NCI-H2107 treated with DMSO at 0.1 percent for 48 hours (cell line): ENCODE results near the gene IMPDH2.

Experiments
- DNase-seq: peaks from one replicate; lab custom pipeline; 2025; ENCODE audit not compliant: unreplicated experiment; lab: John Stamatoyannopoulos, UW

The IMPDH2 gene

DNA sequence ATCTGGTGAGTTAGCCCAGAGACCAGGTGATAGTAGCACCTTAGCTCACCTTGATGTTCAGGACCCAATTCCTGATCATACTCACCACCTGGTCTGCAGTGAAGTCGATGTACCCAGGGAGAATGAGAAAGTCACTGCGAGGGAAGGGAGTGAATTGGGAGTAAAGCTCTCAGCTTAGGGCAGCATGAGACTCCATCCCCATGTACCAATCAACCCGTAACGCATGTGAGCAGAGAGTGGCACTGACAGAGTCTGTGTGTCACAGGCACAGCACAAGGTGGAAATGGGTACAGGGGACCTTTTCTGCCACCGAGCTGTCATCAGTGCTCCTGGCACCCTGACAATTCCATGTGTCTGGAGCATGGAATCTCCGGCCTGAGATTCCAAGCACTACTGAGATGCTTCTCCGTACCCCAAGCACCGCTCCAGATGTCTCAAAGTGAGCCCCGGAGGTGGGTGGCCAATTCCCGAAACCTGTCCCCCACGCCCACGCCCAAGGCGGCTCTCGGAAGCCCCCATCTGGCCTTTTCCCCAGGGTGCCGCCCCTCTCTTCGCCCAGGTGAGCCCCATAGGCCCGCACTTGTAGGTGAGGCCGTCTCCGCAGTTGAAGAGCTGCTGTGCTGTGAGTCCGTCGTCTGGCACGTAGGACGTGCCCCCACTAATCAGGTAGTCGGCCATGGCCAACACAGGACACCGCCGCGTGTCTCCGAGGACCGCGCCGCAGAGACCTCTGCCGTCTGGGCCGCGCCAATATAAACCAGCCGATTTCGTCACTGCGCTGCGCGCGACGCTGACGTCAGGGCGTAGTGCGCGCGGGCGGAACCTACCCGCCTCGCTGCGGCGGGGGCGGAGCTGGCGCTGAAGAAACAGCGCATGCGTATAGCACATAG, at the start of gene IMPDH2:
IMPDH2 (minus strand) TSS at position 726 of the 890 bp plus-strand sequence; CDS start at position 678, 48 bp downstream.
- DNase-seq, result peak; percentile 62

DNA sequence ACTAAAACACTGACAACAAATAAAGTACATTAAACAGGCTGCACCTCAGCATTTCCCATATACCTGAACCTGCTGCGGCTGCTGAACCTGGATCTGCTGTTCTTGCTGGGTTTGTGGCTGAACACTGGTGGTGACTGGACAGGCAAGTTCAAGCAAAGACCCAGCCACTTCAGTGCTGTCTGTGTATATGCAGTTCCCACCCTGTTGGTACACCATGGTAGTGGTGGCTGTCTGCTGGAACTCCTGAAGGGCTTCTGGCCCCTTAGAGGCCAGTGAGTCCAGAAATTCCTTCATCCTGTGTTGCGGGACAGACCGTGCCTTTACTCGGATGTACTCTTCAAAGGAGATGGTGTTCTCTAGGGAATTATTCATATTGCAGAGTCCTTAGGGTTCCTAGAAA, 47.4 kb upstream of the IMPDH2 start:
- DNase-seq, result no peak

GRCh38 chr3:49076116-49076515, 46.9 kb upstream of the IMPDH2 start:
- DNase-seq, result no peak

DNA sequence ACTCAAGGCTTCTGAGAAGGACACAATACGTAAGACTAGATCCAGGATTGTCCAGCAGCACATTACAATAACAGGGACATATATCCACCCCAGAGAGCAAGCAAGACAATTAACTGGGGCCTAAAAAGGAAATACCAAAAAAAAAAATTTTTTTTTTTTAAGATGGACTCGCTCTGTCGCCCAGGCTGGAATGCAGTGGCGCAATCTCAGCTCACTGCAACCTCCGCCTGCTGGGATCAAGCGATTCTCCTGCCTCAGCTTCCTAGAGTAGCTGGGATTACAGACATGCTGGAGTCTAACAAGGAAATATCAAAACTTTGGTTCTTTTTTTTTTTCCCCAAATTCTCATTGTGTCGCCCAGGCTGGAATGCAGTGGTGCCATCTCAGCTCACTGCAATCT, 28.8 kb upstream of the IMPDH2 start:
- DNase-seq, result no peak

DNA sequence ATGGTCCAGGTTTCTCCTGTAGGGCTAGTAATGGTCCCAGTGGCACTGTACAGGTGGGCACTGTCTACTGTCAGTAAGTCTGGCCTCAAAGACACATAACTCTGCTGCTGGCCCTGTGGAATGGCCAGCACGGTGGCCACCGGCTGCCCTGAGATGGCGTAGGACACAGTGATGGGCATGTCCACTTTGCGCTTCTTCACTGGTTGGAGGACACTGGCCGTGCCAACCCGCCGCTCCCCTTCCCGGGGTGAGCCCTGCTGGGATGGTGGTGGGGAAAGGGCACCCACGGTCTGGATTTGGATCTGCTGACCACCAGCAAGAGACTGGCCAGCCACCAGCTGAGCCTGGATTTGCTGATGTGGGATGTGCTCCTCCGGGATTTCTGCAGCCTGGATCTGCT, 28.1 kb upstream of the IMPDH2 start:
- no peak for DNase-seq

DNA sequence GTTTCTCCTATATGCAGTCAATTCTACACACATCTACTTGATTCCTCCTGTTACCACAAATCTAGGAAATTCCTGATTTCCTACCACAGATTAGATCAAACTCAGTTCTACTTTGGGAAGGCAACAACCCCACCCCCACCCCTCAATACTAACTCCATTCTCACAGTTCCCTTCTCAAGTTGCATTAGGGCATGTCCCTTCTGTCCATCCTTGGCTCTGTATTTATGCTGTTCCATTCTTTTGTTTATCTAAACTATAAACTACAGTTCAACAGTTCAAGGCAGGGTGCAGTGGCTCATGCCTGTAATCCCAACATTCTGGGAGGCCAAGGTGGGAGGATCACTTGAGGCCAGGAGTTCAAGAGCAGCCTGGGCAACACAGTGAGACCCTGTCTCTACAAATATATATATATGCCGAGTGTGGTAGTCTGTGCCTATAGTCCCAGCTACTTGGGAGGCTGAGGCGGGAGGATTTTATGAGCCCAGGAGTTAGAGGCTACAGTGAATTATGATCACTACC, 25.2 kb upstream of the IMPDH2 start:
- no peak for DNase-seq

- DNase-seq, result no peak
Measured at GRCh38 chr3:49053543-49053942, 24.3 kb upstream of the IMPDH2 start.

- no peak for DNase-seq
Measured at GRCh38 chr3:49035281-49035680, 6.1 kb upstream of the IMPDH2 start.

GRCh38 chr3:49034650-49035049, 5.5 kb upstream of the IMPDH2 start:
- DNase-seq, result no peak

DNA sequence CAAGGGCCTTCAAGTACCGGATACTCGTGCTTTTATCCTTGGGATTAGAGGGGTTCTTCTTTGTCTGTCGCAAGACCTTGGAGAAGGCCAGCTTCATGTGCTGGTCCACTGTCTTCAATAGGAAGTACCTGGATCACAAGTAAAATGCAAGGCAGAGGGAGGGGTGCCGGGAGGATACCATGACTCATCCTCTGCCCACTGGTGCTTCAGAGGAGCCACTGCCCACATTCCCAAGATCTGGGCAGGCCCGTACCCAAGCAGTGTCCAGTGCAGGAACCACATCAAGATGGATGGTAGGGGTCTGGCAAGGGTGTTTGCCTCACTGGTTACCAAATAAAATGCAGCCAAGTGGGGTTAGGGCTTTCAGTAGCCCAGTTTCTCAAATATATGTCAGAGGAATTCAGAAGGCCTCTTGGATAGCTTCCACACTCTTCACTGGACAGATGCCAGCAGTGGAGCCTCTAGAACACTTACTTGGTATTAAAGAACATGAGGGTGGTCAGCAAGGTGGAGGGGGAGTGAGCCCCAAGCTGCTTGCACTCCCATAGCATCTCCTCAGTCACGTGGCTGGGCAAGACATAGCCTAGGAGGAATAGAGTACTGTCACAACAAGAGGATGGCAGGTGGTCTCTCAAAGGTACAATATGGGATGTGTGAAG, 3.6 kb upstream of the IMPDH2 start:
- no peak for DNase-seq

GRCh38 chr3:49030321-49030720, 1.1 kb upstream of the IMPDH2 start:
- no peak for DNase-seq

DNA sequence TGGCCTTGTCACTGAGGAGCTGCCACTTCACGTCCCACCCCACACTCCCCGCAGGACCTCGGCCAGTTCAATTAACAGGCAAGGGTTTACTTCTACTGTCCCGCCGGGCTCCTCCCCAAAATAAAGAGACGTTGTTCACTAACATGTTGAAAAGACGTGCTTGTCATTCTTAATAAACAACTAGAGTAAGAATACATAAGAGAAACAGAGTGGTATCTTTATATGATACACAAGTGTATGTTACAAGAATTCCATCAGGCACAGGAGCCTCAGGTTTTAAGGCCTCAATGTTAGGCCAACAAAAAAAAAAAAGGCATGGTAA, 326 bp upstream of the IMPDH2 start:
- no peak for DNase-seq

DNA sequence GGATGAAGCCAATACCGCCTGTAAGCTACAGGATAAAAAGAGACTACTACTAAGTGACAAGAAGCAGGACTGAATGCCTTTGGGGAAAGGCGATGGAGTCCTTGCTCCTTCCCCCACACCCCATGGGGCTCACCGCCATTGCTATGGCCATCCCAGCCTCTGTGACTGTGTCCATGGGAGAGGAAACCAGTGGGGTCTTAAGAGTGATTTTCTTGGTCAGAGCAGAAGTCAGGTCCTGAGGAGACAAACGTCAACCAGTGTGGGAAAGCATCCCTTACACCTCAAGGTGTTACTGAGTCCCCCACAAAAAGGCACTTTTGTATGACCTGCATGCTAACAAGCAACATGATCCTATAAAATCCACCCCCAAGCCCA, 913 bp downstream of the IMPDH2 start:
- DNase-seq, result no peak

DNA sequence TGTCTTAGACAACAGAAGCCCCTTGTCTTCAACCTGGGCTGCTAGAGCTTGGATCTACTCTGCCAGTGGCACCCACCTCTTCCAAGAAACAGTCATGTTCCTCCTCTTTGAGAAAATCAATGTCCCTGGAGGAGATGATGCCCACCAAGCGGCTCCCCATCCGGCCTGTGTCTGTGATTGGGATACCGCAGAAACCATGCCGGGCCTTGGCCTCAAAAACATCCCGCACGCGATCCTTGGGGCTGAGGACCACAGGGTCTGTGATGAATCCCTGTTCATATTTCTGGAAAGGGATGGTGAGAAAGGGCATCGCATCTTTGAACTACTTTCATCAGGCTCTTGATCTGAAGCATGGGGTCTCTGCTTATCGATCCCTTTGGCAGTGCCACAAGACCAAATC, 1.6 kb downstream of the IMPDH2 start:
- DNase-seq, result no peak

DNA sequence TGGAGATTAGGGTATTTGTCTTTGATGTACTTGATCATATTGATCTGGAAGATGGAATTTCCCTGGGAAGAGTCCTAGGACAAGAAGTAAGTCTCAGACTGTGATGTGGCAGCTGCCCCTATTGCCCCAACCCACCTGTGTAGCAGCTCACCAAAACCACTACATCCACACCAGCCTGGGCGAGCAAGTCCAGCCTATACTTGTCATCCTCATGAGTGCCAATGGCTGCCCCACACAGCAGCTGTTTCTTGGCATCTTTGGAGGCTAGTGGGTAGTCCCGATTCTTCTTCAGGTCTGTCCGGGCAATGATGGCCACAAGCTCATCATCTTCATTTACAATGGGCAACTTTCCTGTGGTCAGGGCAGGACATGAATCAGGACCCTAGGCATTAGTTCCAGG, 2.7 kb downstream of the IMPDH2 start:
- DNase-seq, result no peak

DNA sequence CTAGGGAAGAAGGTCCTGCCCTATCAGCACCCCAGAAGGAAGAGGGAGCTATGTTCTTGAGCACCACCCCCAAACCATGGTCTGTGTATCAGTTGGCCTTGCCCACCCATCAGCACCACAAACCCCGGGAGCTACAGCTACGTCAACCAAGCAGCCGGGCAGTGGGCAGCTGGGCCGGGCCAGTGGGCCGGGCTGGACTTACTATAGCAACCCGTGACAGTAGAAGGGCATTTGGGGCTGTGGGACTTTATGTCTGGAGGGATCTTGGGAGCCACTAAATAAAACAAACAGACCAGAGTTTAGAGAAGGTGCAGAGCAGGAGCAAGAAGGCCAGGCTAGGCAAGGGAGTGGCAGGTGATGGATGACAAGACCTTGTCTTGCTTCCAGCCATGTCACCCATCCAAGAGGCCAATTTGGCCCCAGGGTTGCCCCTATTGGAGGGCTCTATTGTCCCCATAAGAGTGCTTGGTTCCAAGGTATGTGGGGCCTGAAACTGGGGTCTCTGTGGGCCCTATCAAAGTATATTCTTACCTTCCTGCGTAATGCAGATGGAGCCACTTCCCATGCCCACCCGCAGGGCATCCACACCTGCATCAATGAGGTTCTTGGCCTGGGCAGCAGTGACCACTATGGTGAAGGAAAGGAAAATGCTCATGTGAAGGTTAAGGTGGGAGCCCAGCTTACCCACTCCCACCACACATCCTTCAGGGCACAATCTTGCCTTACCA, 3.2 kb downstream of the IMPDH2 start:
- no peak for DNase-seq

DNA sequence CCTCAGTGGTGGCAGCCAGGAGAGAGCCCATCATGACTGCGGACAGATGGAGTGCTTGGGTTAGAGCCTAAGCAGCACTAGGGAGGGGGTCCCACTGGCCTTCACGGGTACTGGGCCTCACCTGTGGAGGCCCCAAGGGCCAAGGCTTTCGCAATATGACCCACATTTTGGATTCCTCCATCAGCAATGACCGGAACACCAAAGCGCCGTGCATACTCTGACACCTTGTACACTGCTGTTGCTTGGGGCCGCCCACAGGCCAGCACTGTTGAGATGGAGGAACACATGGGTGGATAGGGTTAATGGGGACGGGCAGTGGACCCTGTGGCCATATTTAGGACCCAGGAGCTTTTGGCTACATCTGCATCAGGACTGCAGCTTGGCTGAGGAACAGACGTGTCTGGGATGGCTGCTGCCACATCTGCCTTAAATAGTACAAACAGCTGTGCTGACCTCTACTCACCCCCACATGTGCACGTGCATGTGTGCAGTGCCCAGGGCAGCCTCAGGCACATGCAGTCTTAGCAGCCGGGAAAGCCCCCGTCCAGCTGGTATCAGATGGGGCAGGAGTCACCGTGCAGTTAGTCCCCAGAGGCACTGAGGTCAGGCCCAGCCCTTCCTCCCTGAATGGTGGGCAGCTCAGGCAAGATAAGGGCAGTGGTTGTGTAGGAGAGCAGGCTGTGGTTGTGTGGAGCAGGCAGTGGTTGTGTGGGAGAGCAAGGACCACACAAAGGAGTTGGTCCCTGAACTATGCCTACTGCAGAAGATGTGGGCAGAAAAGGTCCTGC, 4.0 kb downstream of the IMPDH2 start:
- DNase-seq, result no peak

- no peak for DNase-seq
Measured at GRCh38 chr3:49024449-49024848, 4.7 kb downstream of the IMPDH2 start.

DNA sequence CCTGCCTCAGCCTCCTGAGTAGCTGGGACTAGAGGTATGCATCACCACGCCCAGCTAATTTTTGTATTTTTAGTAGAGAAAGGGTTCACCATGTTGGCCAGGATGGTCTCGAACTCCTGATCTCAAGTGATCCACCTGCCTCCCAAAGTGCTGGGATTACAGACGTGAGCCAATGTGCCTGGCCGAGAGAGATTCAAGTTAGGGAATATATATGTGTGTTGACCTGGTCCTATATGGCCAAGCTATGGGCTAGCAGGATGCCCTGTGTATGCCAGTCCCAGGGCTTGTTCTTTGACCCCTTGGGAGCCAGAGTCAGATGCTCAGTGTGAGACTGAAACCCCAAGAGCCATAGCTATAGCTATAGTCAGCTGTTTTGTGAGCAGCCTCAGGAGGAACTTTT, 5.4 kb downstream of the IMPDH2 start:
- DNase-seq, result no peak

DNA sequence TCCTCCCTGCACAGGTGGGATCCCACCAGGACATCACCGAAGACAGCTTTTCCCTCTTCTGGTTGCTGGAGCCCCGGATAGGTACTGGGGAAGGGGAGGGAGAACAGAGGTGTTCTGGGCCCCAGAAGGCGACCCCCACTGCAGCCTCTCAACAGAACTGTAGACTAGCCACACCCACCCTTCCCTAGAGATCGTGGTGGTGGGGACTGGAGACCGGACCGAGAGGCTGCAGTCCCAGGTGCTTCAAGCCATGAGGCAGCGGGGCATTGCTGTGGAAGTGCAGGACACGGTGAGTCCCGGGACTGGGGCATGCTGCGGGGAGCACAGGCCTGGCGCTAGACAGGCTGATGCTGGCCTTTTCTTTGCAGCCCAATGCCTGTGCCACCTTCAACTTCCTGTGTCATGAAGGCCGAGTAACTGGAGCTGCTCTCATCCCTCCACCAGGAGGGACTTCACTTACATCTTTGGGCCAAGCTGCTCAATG, 6.5 kb downstream of the IMPDH2 start:
- DNase-seq, result no peak
